Tibial artery (tissue), 4 donors: ENCODE data around the gene CPEB3.

Experiments used
- DNase-seq, 2 donors: peaks; one replicate each; pipeline ENCODE4 v3.0.0-alpha.2; 2019
- H3K27ac ChIP-seq, 2 donors: fragments of 200-600 bp; sonication (generic) in 1 of 2; 1 replicate in 1 of 2; 2 replicates in 1 of 2; pipeline ENCODE4 v1.5.1; 2018 to 2019; ENCODE audit warnings: mild to moderate bottlenecking in 1 of 2
- H3K27me3 ChIP-seq, 2 donors: fragments of 200-600 bp; sonication (generic) in 1 of 2; one replicate each; pipeline versions ENCODE4 v1.5.1 to v1.6.0; 2016 to 2019
- H3K36me3 ChIP-seq, 3 donors: fragments of 200-600 bp; sonication (generic) in 2 of 3; one replicate each; pipeline ENCODE4 v1.5.1; 2016 to 2019; ENCODE audit warnings: mild to moderate bottlenecking in 2 of 3
- H3K4me1 ChIP-seq, 4 donors: fragments of 200-600 bp; sonication (generic) in 2 of 4; 1 replicate in 3 of 4; 2 replicates in 1 of 4; pipeline ENCODE4 v1.5.1; 2016 to 2019
- H3K4me3 ChIP-seq, 2 donors: fragments of 200-600 bp; sonication (generic) in 1 of 2; 1 replicate in 1 of 2; 2 replicates in 1 of 2; pipeline ENCODE4 v1.5.1; 2018 to 2019; ENCODE audit warnings: mild to moderate bottlenecking in 2 of 2
- H3K9me3 ChIP-seq, 3 donors: fragments of 200-600 bp; sonication (generic) in 1 of 3; one replicate each; pipeline ENCODE4 v1.5.1; 2016 to 2019
- intact Hi-C: fragments of 100-400 bp; cut with DNase I; formaldehyde crosslinking; loops from one replicate; pipeline ENCODE4 v1.15.0; 2023; ENCODE audit warnings: low total_unique reads
- TF ChIP-seq, protein P1 (sequence below), 2 experiments: fragments of 200-600 bp in 1 of 2; fragments of 450-650 bp in 1 of 2; IDR thresholded peaks; one replicate each; pipeline ENCODE4 v1.5.1; 2017 to 2019; ENCODE audit warnings: antibody characterized with exemption in 2 of 2, mild to moderate bottlenecking in 1 of 2, moderate library complexity in 1 of 2

The CPEB3 gene

GRCh38 chr10:92239600-92240288 is 51.1 kb downstream of the CPEB3 start:
- Histone ChIP-seq H3K27ac (peak overlapping the region; percentile 66 to 72), H3K9me3 (no peaks in the 10 kb centered on the region), H3K4me1 (peaks cover 0 to 30% (median 20%) of the 10 kb centered on the region in 4 donors), H3K36me3 (no peaks in the 10 kb centered on the region), H3K27me3 (no peaks in the 10 kb centered on the region), H3K4me3 (peak overlapping the region; percentile 68 to 88)
- DNase-seq: peak; percentile 26 to 70
- TF ChIP-seq, protein P1, sequence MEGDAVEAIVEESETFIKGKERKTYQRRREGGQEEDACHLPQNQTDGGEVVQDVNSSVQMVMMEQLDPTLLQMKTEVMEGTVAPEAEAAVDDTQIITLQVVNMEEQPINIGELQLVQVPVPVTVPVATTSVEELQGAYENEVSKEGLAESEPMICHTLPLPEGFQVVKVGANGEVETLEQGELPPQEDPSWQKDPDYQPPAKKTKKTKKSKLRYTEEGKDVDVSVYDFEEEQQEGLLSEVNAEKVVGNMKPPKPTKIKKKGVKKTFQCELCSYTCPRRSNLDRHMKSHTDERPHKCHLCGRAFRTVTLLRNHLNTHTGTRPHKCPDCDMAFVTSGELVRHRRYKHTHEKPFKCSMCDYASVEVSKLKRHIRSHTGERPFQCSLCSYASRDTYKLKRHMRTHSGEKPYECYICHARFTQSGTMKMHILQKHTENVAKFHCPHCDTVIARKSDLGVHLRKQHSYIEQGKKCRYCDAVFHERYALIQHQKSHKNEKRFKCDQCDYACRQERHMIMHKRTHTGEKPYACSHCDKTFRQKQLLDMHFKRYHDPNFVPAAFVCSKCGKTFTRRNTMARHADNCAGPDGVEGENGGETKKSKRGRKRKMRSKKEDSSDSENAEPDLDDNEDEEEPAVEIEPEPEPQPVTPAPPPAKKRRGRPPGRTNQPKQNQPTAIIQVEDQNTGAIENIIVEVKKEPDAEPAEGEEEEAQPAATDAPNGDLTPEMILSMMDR (IDR thresholded peaks at IDR 0.05): no peak
- intact Hi-C loops: loop anchor here (10.0 kb wide), 1 partner anchor 55 kb away; the partner anchor contains the start of genes CPEB3 and MARCHF5

DNA sequence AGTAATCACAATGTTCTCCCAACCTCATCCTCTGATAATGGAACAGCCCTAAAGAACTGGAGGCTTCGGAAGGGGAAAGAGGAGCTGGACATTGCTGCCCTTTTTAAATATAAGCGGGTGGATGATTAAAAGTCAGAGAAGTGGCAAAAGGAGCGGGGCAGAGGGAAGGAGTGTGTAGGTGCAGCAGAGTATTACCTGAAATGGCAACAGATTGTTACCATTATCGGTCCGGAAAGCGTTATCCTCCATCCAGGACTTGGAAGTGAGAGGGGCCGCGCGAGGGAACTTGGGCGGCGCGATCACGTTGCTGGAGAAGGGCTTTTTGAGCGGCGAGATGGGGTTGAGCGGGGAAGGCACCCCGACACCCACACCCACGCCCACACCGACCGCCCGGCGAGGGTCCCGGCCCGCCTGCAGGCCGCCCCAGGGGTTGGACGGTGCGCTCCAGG is 51.7 kb downstream of the CPEB3 start:
- DNase-seq: peak in 1 of 2 donors; percentile 19
- TF ChIP-seq, protein P1 (IDR thresholded peaks at IDR 0.05): no peak
- intact Hi-C loops: loop anchor here (10.0 kb wide), 1 partner anchor 56 kb away; the partner anchor contains the start of genes CPEB3 and MARCHF5

GRCh38 chr10:92238586-92239098 is 52.2 kb downstream of the CPEB3 start:
- Histone ChIP-seq H3K27ac (peak overlapping the region; percentile 66 to 72), H3K36me3 (no peaks in the 10 kb centered on the region), H3K4me3 (peak overlapping the region; percentile 68 to 88), H3K9me3 (no peaks in the 10 kb centered on the region), H3K27me3 (no peaks in the 10 kb centered on the region), H3K4me1 (peaks cover 0 to 30% (median 20%) of the 10 kb centered on the region in 4 donors)
- intact Hi-C loops: loop anchor here (10.0 kb wide), 1 partner anchor 56 kb away; the partner anchor contains the start of genes CPEB3 and MARCHF5
- TF ChIP-seq, protein P1 (IDR thresholded peaks at IDR 0.05): no peak
- DNase-seq: peak in 1 of 2 donors; percentile 53

More for the DNA sequence above, 51.7 kb downstream of the CPEB3 start:
- Histone ChIP-seq H3K9me3 (no peaks in the 10 kb centered on the region), H3K4me3 (peak overlapping the region; percentile 68 to 88), H3K4me1 (peaks cover 0 to 30% (median 20%) of the 10 kb centered on the region in 4 donors), H3K27me3 (no peaks in the 10 kb centered on the region), H3K27ac (peak overlapping the region; percentile 66 to 72), H3K36me3 (no peaks in the 10 kb centered on the region)

- H3K4me1 ChIP-seq: peaks cover 0 to 30% (median 20%) of the 10 kb centered on the region in 4 donors
- H3K27me3 ChIP-seq: no peaks in the 10 kb centered on the region
- TF ChIP-seq, protein P1 (IDR thresholded peaks at IDR 0.05): no peak
- peak overlapping the region in 1 of 2 donors; percentile 88 for H3K4me3 ChIP-seq
- H3K27ac ChIP-seq: no peak overlapping the region
- no peaks in the 10 kb centered on the region for H3K36me3 ChIP-seq
- intact Hi-C loops: loop anchor here (10.0 kb wide), 1 partner anchor 57 kb away; the partner anchor contains the start of genes CPEB3 and MARCHF5
- DNase-seq: no peak
- H3K9me3 ChIP-seq: no peaks in the 10 kb centered on the region
Measured at GRCh38 chr10:92238054-92238585, 52.8 kb downstream of the CPEB3 start.

DNA sequence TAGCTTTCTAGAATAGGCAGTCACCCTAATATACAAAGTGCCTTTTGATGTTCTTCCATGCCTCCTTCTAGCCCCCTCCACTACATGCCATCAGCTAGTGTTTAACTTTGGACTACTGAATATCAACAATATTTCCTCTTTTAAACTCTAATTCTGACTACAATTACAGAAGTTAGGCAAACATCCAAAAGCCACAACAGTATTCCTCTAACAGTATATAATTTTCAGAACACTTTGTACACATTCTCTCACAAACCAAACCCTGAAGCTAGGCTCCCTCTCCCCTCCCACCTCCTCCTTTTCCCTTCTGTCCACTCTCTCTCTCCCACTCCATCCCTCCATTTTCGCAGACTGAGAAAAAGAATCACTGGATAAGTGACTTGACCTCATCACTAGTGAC is 59.7 kb downstream of the CPEB3 start:
- Histone ChIP-seq H3K4me1 (peaks cover 0 to 17% (median 3%) of the 10 kb centered on the region in 4 donors), H3K36me3 (peaks cover 4 to 6% (median 4%) of the 10 kb centered on the region in 3 donors), H3K27me3 (no peaks in the 10 kb centered on the region), H3K27ac (no peak overlapping the region), H3K4me3 (no peak overlapping the region), H3K9me3 (no peaks in the 10 kb centered on the region)
- no peak for DNase-seq
- intact Hi-C loops: loop anchor here (10.0 kb wide), 1 partner anchor 64 kb away; the partner anchor contains the start of genes CPEB3 and MARCHF5
- TF ChIP-seq, protein P1 (IDR thresholded peaks at IDR 0.05): no peak
